ENCODE data around the gene MYO1H. TPM values are rescaled to one million over a fixed set of nuclear protein-coding genes. Genes with fewer than 3 reads are reported as not detected.

MYO1H gene
- total RNA-seq, 4 donors from 2014 or later = not detected

DNA sequence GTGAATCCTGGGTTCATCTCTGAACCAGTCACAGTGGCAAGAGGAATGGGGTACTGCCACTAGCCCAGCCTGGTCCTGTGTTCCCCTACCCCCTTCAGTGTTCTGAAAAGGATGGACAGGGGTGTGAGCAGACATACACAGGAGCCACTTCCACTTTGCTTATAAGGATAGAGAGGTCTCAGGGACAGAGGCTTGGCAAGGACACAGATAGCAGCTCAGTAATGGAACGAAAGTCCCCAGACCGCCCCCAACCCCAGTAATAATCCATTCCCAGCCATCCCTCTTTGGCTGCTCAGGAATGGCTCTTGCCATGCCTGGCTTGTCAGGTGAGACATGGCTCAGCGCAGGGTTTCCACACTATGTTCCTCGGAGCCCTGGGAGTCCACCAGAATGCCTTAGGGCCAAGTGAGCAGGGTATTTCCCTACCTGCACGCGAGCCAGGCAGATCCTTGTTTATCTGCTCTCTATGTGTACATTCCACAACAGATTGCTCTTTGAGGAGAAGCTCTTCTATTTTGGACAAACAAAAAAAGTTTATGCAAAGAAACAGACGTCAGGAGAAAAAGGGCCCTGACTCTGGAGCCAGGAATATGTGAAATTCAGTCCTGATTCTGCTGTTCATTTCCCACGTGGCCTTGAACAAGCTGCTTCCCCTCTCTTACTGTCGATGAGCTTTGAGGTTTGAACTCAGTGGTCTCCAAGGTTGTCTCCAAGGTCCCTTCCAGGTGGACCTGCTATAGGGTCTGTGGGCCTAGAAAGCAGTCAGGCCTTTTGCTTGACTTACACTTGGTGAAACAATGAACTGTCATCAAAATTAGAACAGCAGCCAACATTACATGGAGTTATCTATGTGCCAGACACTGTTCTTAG is 139.7 kb downstream of the MYO1H start:
- Histone ChIP-seq H3K36me3 (no peaks in the 10 kb centered on the region), H3K27me3 (no peaks in the 10 kb centered on the region), H3K27ac (no peak overlapping the region), H3K4me1 (no peaks in the 10 kb centered on the region), H3K9me3 (no peaks in the 10 kb centered on the region), H3K4me3 (no peak overlapping the region)
- no peak for DNase-seq
- intact Hi-C loops (cut with DNase I; ENCODE audit: low total_unique reads) = loop anchor here (10.0 kb wide), 1 partner anchor 63 kb away; no protein-coding TSS in a partner anchor
- TF ChIP-seq POLR2A (IDR thresholded peaks at IDR 0.05) = no peak
- TF ChIP-seq, protein P1, sequence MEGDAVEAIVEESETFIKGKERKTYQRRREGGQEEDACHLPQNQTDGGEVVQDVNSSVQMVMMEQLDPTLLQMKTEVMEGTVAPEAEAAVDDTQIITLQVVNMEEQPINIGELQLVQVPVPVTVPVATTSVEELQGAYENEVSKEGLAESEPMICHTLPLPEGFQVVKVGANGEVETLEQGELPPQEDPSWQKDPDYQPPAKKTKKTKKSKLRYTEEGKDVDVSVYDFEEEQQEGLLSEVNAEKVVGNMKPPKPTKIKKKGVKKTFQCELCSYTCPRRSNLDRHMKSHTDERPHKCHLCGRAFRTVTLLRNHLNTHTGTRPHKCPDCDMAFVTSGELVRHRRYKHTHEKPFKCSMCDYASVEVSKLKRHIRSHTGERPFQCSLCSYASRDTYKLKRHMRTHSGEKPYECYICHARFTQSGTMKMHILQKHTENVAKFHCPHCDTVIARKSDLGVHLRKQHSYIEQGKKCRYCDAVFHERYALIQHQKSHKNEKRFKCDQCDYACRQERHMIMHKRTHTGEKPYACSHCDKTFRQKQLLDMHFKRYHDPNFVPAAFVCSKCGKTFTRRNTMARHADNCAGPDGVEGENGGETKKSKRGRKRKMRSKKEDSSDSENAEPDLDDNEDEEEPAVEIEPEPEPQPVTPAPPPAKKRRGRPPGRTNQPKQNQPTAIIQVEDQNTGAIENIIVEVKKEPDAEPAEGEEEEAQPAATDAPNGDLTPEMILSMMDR (IDR thresholded peaks at IDR 0.05) = no peak

DNA sequence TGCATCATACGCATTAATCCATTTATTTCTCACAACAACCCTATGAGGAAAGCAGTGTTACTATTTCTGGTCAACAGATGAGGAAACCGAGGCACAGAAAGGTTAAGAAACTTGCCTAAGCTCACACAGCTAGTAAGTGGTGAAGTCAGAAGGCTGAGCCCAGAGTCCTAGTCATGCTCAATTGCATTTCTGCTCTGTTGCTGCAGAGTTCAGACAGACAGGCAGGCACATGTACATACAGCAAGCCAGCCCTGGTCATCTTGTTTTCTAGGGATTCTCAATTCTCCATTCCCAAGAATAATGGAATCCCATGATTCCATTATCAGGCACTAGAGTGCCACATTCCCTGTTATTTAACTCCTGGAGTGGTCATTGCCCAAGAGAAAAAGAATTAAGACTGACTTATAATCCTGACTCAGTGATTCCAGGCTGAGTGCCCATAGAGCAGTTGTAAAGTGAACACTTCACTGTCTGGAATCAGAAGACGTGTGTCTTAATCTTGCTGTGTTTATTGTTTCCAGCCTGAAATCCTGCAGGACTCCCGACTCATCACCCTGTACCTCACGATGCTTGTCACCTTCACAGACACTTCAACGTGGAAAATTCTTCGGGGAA is 140.5 kb downstream of the MYO1H start:
- no peaks in the 10 kb centered on the region for H3K4me1 ChIP-seq
- no peaks in the 10 kb centered on the region for H3K9me3 ChIP-seq
- no peak for DNase-seq
- TF ChIP-seq, protein P1 (IDR thresholded peaks at IDR 0.05) = no peak
- no peak for TF ChIP-seq POLR2A (IDR thresholded peaks at IDR 0.05)
- H3K4me3 ChIP-seq = no peak overlapping the region
- H3K27ac ChIP-seq = no peak overlapping the region
- H3K36me3 ChIP-seq = no peaks in the 10 kb centered on the region
- no peaks in the 10 kb centered on the region for H3K27me3 ChIP-seq
- intact Hi-C loops (cut with DNase I; ENCODE audit: low total_unique reads) = loop anchor here (10.0 kb wide), 1 partner anchor 63 kb away; no protein-coding TSS in a partner anchor

DNA sequence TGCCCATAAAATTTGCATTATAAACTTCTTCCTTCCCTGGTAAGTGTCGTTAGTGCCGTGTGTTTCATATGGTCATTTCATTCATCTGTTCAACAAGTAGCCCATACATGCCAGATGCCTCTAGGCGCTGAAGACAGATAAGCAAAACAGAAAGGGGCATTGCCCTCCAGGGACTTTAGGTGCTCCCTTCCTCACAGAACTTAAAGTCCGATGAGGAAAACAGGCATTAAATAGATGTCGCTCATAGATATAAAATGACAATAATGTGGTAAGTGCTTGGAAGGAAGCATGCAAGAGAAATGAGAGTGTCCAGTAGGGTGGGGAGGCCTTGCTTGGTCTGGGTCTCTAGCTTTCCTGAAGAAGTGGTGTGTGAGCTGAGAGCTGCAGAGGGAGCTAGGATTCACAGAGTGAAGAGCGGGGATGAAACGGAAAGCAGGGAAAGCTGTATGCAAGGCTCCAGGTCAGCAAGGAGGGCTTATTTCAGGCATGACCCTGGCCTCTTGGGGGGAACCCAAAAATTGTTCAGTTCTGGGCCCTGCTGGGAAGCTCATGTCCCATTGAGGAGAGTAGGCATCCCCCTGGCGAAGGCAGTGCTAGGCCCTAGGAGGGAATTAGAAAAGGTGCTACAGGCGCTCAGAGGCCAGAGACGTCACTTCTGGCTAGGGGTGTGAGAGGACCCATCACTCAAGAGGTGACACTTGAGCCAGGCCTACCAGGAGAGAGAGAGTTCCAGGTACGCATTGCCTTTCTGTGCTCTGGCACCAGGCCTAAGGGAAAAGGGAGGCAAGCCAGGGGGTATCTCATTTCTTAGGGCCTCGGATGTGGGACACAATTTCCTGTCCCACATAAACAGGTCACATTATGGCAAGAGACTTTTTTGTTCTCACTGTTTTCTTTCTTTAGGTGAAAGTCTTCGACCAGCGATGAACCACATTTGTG is 141.6 kb downstream of the MYO1H start:
- no peaks in the 10 kb centered on the region for H3K9me3 ChIP-seq
- no peak overlapping the region for H3K4me3 ChIP-seq
- H3K4me1 ChIP-seq = no peaks in the 10 kb centered on the region
- intact Hi-C loops (cut with DNase I; ENCODE audit: low total_unique reads) = loop anchor here (10.0 kb wide), 1 partner anchor 64 kb away; no protein-coding TSS in a partner anchor
- no peak for DNase-seq
- no peak for TF ChIP-seq POLR2A (IDR thresholded peaks at IDR 0.05)
- TF ChIP-seq, protein P1 (IDR thresholded peaks at IDR 0.05) = no peak
- H3K27me3 ChIP-seq = no peaks in the 10 kb centered on the region
- H3K36me3 ChIP-seq = no peaks in the 10 kb centered on the region
- H3K27ac ChIP-seq = no peak overlapping the region

DNA sequence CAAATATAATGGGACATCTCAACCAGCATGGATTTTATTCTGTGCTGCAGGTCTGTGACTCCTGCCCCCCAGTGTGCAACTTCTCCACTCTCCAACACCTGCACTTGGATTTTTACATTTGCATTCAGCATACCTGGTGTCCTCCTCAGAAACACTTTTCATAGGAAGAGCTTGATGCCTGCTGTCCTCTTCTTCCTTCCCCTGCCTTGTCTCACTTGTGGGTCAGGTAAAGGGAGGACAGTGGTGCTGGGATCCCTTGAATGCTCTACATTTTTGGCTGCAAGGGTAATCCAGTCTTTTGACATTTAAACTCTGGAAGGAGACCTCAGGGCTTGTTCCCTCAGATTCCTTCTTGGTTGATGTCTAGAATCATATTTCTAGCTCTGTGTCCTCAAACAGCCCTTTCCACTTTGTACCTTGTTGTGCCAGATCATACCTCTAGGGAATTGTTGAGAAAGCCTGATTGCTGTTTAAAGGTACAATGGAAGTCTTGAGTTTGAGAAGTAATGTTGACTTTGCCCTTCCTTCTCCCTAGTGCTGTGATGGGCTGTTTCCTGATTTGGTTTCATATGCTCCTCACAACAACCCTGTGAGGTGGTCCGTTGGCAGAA is 142.4 kb downstream of the MYO1H start:
- no peaks in the 10 kb centered on the region for H3K27me3 ChIP-seq
- intact Hi-C loops (cut with DNase I; ENCODE audit: low total_unique reads) = loop anchor here (10.0 kb wide), 1 partner anchor 65 kb away; no protein-coding TSS in a partner anchor
- no peak for DNase-seq

More for the DNA sequence above, 142.4 kb downstream of the MYO1H start:
- TF ChIP-seq, protein P1 (IDR thresholded peaks at IDR 0.05) = no peak
- TF ChIP-seq POLR2A (IDR thresholded peaks at IDR 0.05) = no peak
- Histone ChIP-seq H3K4me3 (no peak overlapping the region), H3K36me3 (no peaks in the 10 kb centered on the region), H3K9me3 (no peaks in the 10 kb centered on the region), H3K27ac (no peak overlapping the region), H3K4me1 (no peaks in the 10 kb centered on the region)

All from uterus (tissue), 4 donors.